GM19193 (cell line): Measurements from ENCODE around the gene GPR85.

ENCODE experiments used
- POLR2A ChIP-seq: IDR thresholded peaks from 4 replicates; pipeline ENCODE4 v1.6.1; 2011; ENCODE audit not compliant: insufficient read depth, insufficient read length; ENCODE audit errors: extremely low read depth

The GPR85 gene

GRCh38 chr7:113033959-113034358, 52.7 kb downstream of the GPR85 start:
- no peak for TF ChIP-seq POLR2A
